ENCODE data around the gene EPB41L3. TPM values are rescaled to one million over a fixed set of nuclear protein-coding genes. Genes with fewer than 3 reads are reported as not detected.

EPB41L3 gene
- total and polyA plus RNA-seq, 10 of the 15 experiments (the other 5 are each of a cell fraction or from before 2014, with no cell fraction given), result 0.11 to 0.69 (median 0.23) TPM; not detected in 6

- no peak for TF ChIP-seq ZNF207 (IDR thresholded peaks at IDR 0.05; ENCODE audit: borderline replicate concordance)
- TF ChIP-seq PKNOX1 (IDR thresholded peaks at IDR 0.05), result no peak
- no peak for TF ChIP-seq CHD4 (IDR thresholded peaks at IDR 0.05)
- no peak for TF ChIP-seq TARDBP (IDR thresholded peaks at IDR 0.05; ENCODE audit: borderline replicate concordance)
- Histone ChIP-seq H2AFZ (ENCODE audit: control insufficient read depth, low read depth, low read length) (no peak overlapping the region), H3K79me2 (ENCODE audit: control insufficient read depth, insufficient read depth, low read length) (no peaks in the 10 kb centered on the region), H3K9ac (ENCODE audit: control insufficient read depth, insufficient read depth, low read length) (no peak overlapping the region), H3K27me3 (replicated peaks in 1 of 2; ENCODE audit: control insufficient read depth in 2 of 2, insufficient read depth in 2 of 2, low read length in 1 of 2) (no peaks in the 10 kb centered on the region), H3K36me3 (ENCODE audit: control insufficient read depth in 2 of 2, insufficient read depth in 2 of 2, low read length in 1 of 2) (no peaks in the 10 kb centered on the region), H3K9me3 (replicated peaks; ENCODE audit: control insufficient read depth, insufficient read depth, low read length) (no peaks in the 10 kb centered on the region), H3K4me2 (ENCODE audit: control insufficient read depth, insufficient read depth) (no peak overlapping the region), H4K20me1 (ENCODE audit: control insufficient read depth, insufficient read depth) (no peaks in the 10 kb centered on the region), H3K4me1 (ENCODE audit: control insufficient read depth, insufficient read depth, low read length) (no peaks in the 10 kb centered on the region), H3K4me3 (no peak overlapping the region), H3K27ac (ENCODE audit: control insufficient read depth, insufficient read depth) (no peak overlapping the region)
- WGBS (ENCODE audit: insufficient coverage, insufficient replicate concordance, low lambda C conversion rate, missing lambda C conversion rate), result 13% methylated on average over 2 of the region's 2 CpGs
- SMC1A ChIA-PET (ENCODE audit: uncharacterized antibody, unreplicated experiment), result no interaction called here
- RAD21 ChIA-PET (ENCODE audit: unreplicated experiment), result no interaction called here
- CTCF ChIA-PET, result no interaction called here
- in situ Hi-C loops (cut with MboI) (no loop called here), intact Hi-C loops (cut with micrococcal nuclease; ENCODE audit: unreplicated experiment) (no loop called here)
- no TSS peak for BruUV-seq (replicated peaks)
- ATAC-seq (no peak), DNase-seq (ENCODE audit: low read depth, low spot score) (no peak), FAIRE-seq (no peak)
- POLR2A ChIA-PET, result no interaction called here
Observed at GRCh38 chr18:5508821-5509220, 35.0 kb downstream of the EPB41L3 start.

GRCh38 chr18:5507756-5508155 lies 36.0 kb downstream of the EPB41L3 start:
- no peak overlapping the region for H3K4me2 ChIP-seq (ENCODE audit: control insufficient read depth, insufficient read depth)
- no peak for FAIRE-seq
- no peaks in the 10 kb centered on the region for H3K79me2 ChIP-seq (ENCODE audit: control insufficient read depth, insufficient read depth, low read length)
- no peaks in the 10 kb centered on the region for H3K36me3 ChIP-seq (ENCODE audit: control insufficient read depth in 2 of 2, insufficient read depth in 2 of 2, low read length in 1 of 2)
- no peaks in the 10 kb centered on the region for H3K27me3 ChIP-seq (replicated peaks in 1 of 2; ENCODE audit: control insufficient read depth in 2 of 2, insufficient read depth in 2 of 2, low read length in 1 of 2)
- intact Hi-C loops (cut with micrococcal nuclease; ENCODE audit: unreplicated experiment) (no loop called here), in situ Hi-C loops (cut with MboI) (no loop called here)
- no peak for ATAC-seq
- no peak overlapping the region for H2AFZ ChIP-seq (ENCODE audit: control insufficient read depth, low read depth, low read length)
- ChIA-PET RAD21 (ENCODE audit: unreplicated experiment) (no interaction called here), POLR2A (no interaction called here), SMC1A (ENCODE audit: uncharacterized antibody, unreplicated experiment) (interaction anchor here (0.9 kb wide), 1 partner anchor 11 kb away, joined by 3 read pairs; no protein-coding TSS in a partner anchor), CTCF (interaction anchor here (1.4 kb wide), 1 partner anchor 9 kb away, joined by 4 read pairs; no protein-coding TSS in a partner anchor)
- no peak overlapping the region for H3K4me3 ChIP-seq
- H3K9me3 ChIP-seq (replicated peaks; ENCODE audit: control insufficient read depth, insufficient read depth, low read length), result no peaks in the 10 kb centered on the region
- no peak overlapping the region for H3K27ac ChIP-seq (ENCODE audit: control insufficient read depth, insufficient read depth)
- no peak for DNase-seq (ENCODE audit: low read depth, low spot score)
- no peaks in the 10 kb centered on the region for H4K20me1 ChIP-seq (ENCODE audit: control insufficient read depth, insufficient read depth)
- 0% methylated on average over 2 of the region's 2 CpGs for WGBS (ENCODE audit: insufficient coverage, insufficient replicate concordance, low lambda C conversion rate, missing lambda C conversion rate)
- no peaks in the 10 kb centered on the region for H3K4me1 ChIP-seq (ENCODE audit: control insufficient read depth, insufficient read depth, low read length)
- no peak overlapping the region for H3K9ac ChIP-seq (ENCODE audit: control insufficient read depth, insufficient read depth, low read length)
- no TSS peak for BruUV-seq (replicated peaks)
- TF ChIP-seq TCF12 (IDR thresholded peaks at IDR 0.05; ENCODE audit: low read depth, low read length) (no peak), SUZ12 (IDR thresholded peaks at IDR 0.05; ENCODE audit: unreplicated experiment) (no peak), CEBPZ (IDR thresholded peaks at IDR 0.05; ENCODE audit: low read depth, low read length) (no peak), PAX8 (IDR thresholded peaks at IDR 0.05) (no peak), USF2 (IDR thresholded peaks at IDR 0.05; ENCODE audit: borderline replicate concordance, low read depth, low read length) (no peak), ZNF274 (IDR thresholded peaks at IDR 0.05; ENCODE audit: insufficient read depth, insufficient read length) (no peak), SIN3A (IDR thresholded peaks at IDR 0.05; ENCODE audit: low read depth, low read length) (no peak), EZH2 (IDR thresholded peaks at IDR 0.05; ENCODE audit: borderline replicate concordance, control insufficient read depth, low read depth, low read length) (no peak), STAT1 (conservative IDR thresholded peaks at IDR 0.05) (no peak), EED (IDR thresholded peaks at IDR 0.05; ENCODE audit: low read depth) (no peak)

Data from GM12878 (cell line).